HepG2 (cell line): ENCODE results near the gene ACTRT2.

Experiments
- ATF2 ChIP-seq: sonication (generic); formaldehyde crosslinking; IDR thresholded peaks from 2 replicates; pipeline ENCODE4 v1.4.0; 2020; ENCODE audit warnings: missing genetic modification reagents
- EP300 ChIP-seq, 3 experiments: sonication (generic) in 1 of 3; formaldehyde crosslinking in 1 of 3; IDR thresholded peaks; 2 replicates each; pipeline versions ENCODE4 v1.5.1 to v1.6.1; 2011 to 2020; ENCODE audit warnings: low read depth in 2 of 3, low read length in 2 of 3, borderline replicate concordance in 1 of 3, improper control_type of control experiment in 1 of 3, mild to moderate bottlenecking in 1 of 3, missing genetic modification reagents in 1 of 3, moderate library complexity in 1 of 3
- HIVEP1 ChIP-seq: sonication (generic); formaldehyde crosslinking; IDR thresholded peaks from 2 replicates; pipeline ENCODE4 v1.4.0; 2020; ENCODE audit warnings: mild to moderate bottlenecking, missing genetic modification reagents
- REST ChIP-seq, 2 experiments: IDR thresholded peaks; 2 replicates each; pipeline ENCODE4 v1.6.1; 2011 to 2012; ENCODE audit warnings: low read length in 2 of 2, borderline replicate concordance in 1 of 2, low read depth in 1 of 2, mild to moderate bottlenecking in 1 of 2, moderate library complexity in 1 of 2
- ZBTB46 ChIP-seq: sonication (generic); formaldehyde crosslinking; IDR thresholded peaks from 2 replicates; pipeline ENCODE4 v1.4.0; 2020; ENCODE audit warnings: mild to moderate bottlenecking, missing genetic modification reagents, borderline replicate concordance
- ZBTB8A ChIP-seq: sonication (generic); formaldehyde crosslinking; IDR thresholded peaks from 2 replicates; pipeline ENCODE4 v1.4.0; 2020; ENCODE audit warnings: mild to moderate bottlenecking, low read depth, missing genetic modification reagents, borderline replicate concordance
- ZFP37 ChIP-seq: sonication (generic); formaldehyde crosslinking; IDR thresholded peaks from 2 replicates; pipeline ENCODE4 v1.4.0; 2020; ENCODE audit warnings: missing genetic modification reagents, borderline replicate concordance
- ZNF574 ChIP-seq: sonication (generic); formaldehyde crosslinking; IDR thresholded peaks from 2 replicates; pipeline ENCODE4 v1.4.0; 2020; ENCODE audit warnings: missing genetic modification reagents
- ZNF660 ChIP-seq: sonication (generic); formaldehyde crosslinking; IDR thresholded peaks from 2 replicates; pipeline ENCODE4 v1.5.1; 2020; ENCODE audit warnings: mild to moderate bottlenecking, low read depth, missing genetic modification reagents, borderline replicate concordance
- TF ChIP-seq, protein P1 (sequence below): sonication (generic); formaldehyde crosslinking; IDR thresholded peaks from 2 replicates; pipeline ENCODE4 v1.4.0; 2020; ENCODE audit warnings: missing genetic modification reagents, mild to moderate bottlenecking, borderline replicate concordance
- TF ChIP-seq, protein P2 (sequence below): sonication (generic); formaldehyde crosslinking; IDR thresholded peaks from 2 replicates; pipeline ENCODE4 v1.5.0; 2020; ENCODE audit warnings: mild to moderate bottlenecking, missing genetic modification reagents, moderate library complexity

- TF ChIP-seq, protein P1, sequence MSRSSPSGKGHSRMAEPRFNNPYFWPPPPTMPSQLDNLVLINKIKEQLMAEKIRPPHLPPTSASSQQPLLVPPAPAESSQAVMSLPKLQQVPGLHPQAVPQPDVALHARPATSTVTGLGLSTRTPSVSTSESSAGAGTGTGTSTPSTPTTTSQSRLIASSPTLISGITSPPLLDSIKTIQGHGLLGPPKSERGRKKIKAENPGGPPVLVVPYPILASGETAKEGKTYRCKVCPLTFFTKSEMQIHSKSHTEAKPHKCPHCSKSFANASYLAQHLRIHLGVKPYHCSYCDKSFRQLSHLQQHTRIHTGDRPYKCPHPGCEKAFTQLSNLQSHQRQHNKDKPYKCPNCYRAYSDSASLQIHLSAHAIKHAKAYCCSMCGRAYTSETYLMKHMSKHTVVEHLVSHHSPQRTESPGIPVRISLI (CRISPR knock-in tag): no peak
- TF ChIP-seq ZNF574: no peak
- no peak for TF ChIP-seq ZNF660 (CRISPR knock-in tag)
- no peak for TF ChIP-seq EP300 (IDR thresholded peaks at IDR 0.05; ENCODE audit: low read depth in 2 of 2, low read length in 2 of 2)
- TF ChIP-seq EP300 (CRISPR knock-in tag; IDR thresholded peaks at IDR 0.05; ENCODE audit: borderline replicate concordance): no peak
- TF ChIP-seq ATF2 (CRISPR knock-in tag): no peak
- TF ChIP-seq ZFP37 (CRISPR knock-in tag): no peak
- TF ChIP-seq REST (IDR thresholded peaks at IDR 0.05; ENCODE audit: borderline replicate concordance in 1 of 2, low read depth in 1 of 2, low read length in 2 of 2): no peak
- no peak for TF ChIP-seq HIVEP1 (CRISPR knock-in tag)
- no peak for TF ChIP-seq ZBTB8A (CRISPR knock-in tag)
- TF ChIP-seq, protein P2, sequence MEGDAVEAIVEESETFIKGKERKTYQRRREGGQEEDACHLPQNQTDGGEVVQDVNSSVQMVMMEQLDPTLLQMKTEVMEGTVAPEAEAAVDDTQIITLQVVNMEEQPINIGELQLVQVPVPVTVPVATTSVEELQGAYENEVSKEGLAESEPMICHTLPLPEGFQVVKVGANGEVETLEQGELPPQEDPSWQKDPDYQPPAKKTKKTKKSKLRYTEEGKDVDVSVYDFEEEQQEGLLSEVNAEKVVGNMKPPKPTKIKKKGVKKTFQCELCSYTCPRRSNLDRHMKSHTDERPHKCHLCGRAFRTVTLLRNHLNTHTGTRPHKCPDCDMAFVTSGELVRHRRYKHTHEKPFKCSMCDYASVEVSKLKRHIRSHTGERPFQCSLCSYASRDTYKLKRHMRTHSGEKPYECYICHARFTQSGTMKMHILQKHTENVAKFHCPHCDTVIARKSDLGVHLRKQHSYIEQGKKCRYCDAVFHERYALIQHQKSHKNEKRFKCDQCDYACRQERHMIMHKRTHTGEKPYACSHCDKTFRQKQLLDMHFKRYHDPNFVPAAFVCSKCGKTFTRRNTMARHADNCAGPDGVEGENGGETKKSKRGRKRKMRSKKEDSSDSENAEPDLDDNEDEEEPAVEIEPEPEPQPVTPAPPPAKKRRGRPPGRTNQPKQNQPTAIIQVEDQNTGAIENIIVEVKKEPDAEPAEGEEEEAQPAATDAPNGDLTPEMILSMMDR (CRISPR knock-in tag): no peak
- TF ChIP-seq ZBTB46 (CRISPR knock-in tag): no peak
Observed at GRCh38 chr1:3064901-3065300, 43.6 kb downstream of the ACTRT2 start.
